ENCODE data around the gene F8. TPM values are rescaled to one million over a fixed set of nuclear protein-coding genes. Genes with fewer than 3 reads are reported as not detected.
A peak's percentile ranks its signal among the peaks of the same experiment; 100 is the strongest.

Gene F8
- total and polyA plus RNA-seq, 9 of the 15 experiments (the other 6 are each of a cell fraction or from before 2014, with no cell fraction given) = 0.41 to 3.8 (median 0.91) TPM

GRCh38 chrX:154967603-154968002 lies 54.9 kb downstream of the F8 start:
- no peak overlapping the region for H3K4me2 ChIP-seq (ENCODE audit: insufficient read depth, low read length)
- no peak for FAIRE-seq
- 0% methylated on average over 1 of the region's 1 CpG for WGBS (ENCODE audit: insufficient coverage, low coverage, missing lambda C conversion rate)

More at GRCh38 chrX:154967603-154968002, 54.9 kb downstream of the F8 start:
- H3K9me1 ChIP-seq (ENCODE audit: control insufficient read depth, insufficient read depth, low read length) = no peaks in the 10 kb centered on the region
- ATAC-seq (no peak), DNase-seq (ENCODE audit: extremely low read depth in 1 of 4, low spot score in 3 of 4) (no peak)
- H3K4me3 ChIP-seq = no peak overlapping the region
- H3K9me3 ChIP-seq (replicated peaks; ENCODE audit: control insufficient read depth, insufficient read depth, low read depth, low read length) = no peaks in the 10 kb centered on the region
- H2AFZ ChIP-seq (ENCODE audit: low read depth, low read length) = no peak overlapping the region
- in situ Hi-C loops (cut with MboI) = no loop called here
- no peak for TF ChIP-seq ZNF785 (CRISPR knock-in tag; IDR thresholded peaks at IDR 0.05)
- TF ChIP-seq FOSL1 (tag; conservative IDR thresholded peaks at IDR 0.05) = peak; percentile 88
- TF ChIP-seq MEIS2 (IDR thresholded peaks at IDR 0.05; ENCODE audit: partially characterized antibody) = peak; percentile 78
- TF ChIP-seq SETDB1 (IDR thresholded peaks at IDR 0.05; ENCODE audit: low read length) = no peak
- TF ChIP-seq, protein P1, sequence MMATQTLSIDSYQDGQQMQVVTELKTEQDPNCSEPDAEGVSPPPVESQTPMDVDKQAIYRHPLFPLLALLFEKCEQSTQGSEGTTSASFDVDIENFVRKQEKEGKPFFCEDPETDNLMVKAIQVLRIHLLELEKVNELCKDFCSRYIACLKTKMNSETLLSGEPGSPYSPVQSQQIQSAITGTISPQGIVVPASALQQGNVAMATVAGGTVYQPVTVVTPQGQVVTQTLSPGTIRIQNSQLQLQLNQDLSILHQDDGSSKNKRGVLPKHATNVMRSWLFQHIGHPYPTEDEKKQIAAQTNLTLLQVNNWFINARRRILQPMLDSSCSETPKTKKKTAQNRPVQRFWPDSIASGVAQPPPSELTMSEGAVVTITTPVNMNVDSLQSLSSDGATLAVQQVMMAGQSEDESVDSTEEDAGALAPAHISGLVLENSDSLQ (IDR thresholded peaks at IDR 0.05) = no peak
- peak; percentile 51; the same call in 1 of the 2 replicates for TF ChIP-seq ATF3 (IDR thresholded peaks at IDR 0.05)
- TF ChIP-seq ATF3 (CRISPR knock-in tag; conservative IDR thresholded peaks at IDR 0.05) = no peak
- no peaks in the 10 kb centered on the region for H3K36me3 ChIP-seq (ENCODE audit: control insufficient read depth, insufficient read depth, low read length)
- no peak overlapping the region for H3K9ac ChIP-seq (ENCODE audit: insufficient read depth in 1 of 2, low read depth in 2 of 2, low read length in 2 of 2)
- H4K20me1 ChIP-seq (replicated peaks; ENCODE audit: control insufficient read depth, insufficient read depth, low read length) = no peaks in the 10 kb centered on the region
- CTCF ChIA-PET (ENCODE audit: low intra/inter-chr PET ratio) = no interaction called here
- no peaks in the 10 kb centered on the region for H3K4me1 ChIP-seq (replicated peaks in 1 of 2; ENCODE audit: control insufficient read depth in 2 of 2, insufficient read depth in 2 of 2, low read length in 2 of 2)
- POLR2A ChIA-PET = no interaction called here
- H3K27me3 ChIP-seq (ENCODE audit: control insufficient read depth in 2 of 2, insufficient read depth in 2 of 2, low read length in 2 of 2) = no peaks in the 10 kb centered on the region
- no peak overlapping the region for H3K27ac ChIP-seq (ENCODE audit: extremely low read depth, low read depth, low read length)
- no peaks in the 10 kb centered on the region for H3K79me2 ChIP-seq (ENCODE audit: control insufficient read depth, insufficient read depth, low read length)
- no TSS peak for BruUV-seq (replicated peaks)
- intact Hi-C loops (cut with micrococcal nuclease) = no loop called here

Measured in K562 (cell line).